ENCODE results near the gene UNC5A.

Gene UNC5A

GRCh38 chr5:176800024-176800423 lies 10.3 kb upstream of the UNC5A start:
- no peak for DNase-seq (ENCODE audit: low spot score)

GRCh38 chr5:176802116-176802784 lies 8.1 kb upstream of the UNC5A start:
- no peak for DNase-seq (ENCODE audit: low spot score)

- DNase-seq (ENCODE audit: low spot score), result no peak
Measured at GRCh38 chr5:176803068-176803942, 7.1 kb upstream of the UNC5A start.

- no peak for DNase-seq (ENCODE audit: low spot score)
Measured at GRCh38 chr5:176803943-176804498, 6.3 kb upstream of the UNC5A start.

GRCh38 chr5:176806137-176806536 lies 4.2 kb upstream of the UNC5A start:
- DNase-seq (ENCODE audit: low spot score), result no peak

GRCh38 chr5:176809544-176810080 lies 747 bp upstream of the UNC5A start:
- no peak for DNase-seq (ENCODE audit: low spot score)

- DNase-seq (ENCODE audit: low spot score), result no peak
Measured at GRCh38 chr5:176810687-176811501, 535 bp downstream of the UNC5A start.

DNA sequence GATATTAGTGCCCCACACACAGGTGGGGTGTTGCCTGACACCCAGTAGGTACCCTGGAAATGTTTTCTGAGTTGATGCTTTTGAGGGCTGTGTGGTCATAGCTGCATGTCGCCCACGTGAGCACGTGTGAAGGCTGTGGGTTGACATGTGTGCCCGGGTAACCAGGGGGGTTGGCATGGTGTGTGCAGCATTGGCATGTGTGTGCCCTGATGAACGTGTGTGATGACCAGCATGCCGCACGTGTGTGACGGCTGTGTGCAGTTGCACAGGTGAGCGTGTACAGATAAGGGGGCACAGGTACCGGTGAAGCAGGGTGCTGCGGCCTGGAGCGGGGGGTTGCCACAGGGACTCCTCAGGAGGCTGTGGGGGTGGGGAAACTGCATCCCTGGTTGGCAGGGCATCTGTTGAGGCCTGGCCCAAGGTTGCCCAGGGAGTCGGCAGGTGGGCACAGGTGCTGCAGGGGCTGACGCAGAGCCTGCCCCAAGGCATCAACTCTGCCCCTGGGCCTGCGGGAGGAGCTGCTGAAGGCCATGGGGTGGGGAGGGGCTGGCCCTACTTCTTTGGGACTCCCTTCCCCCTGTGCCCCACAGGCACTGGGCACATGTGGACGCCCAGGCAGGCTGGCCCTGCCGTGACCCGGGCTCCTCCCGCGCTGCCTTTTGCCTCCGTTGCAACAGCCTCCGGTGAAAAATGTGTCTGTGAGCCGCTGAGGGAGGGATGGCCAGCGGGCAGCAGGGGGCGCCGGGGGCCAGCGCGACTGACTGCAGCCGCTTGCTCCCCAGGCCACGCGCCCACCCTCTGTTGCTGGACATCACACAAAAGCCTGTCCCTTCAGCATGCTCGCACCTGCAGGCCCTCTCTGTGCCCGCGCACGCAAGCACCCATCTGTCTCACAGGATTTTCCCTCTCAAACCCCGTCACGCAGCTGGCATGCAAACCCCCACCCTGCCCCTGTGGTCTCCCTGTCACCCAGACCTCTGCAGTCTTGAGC lies 2.2 kb downstream of the UNC5A start:
- DNase-seq (ENCODE audit: low spot score), result no peak

DNA sequence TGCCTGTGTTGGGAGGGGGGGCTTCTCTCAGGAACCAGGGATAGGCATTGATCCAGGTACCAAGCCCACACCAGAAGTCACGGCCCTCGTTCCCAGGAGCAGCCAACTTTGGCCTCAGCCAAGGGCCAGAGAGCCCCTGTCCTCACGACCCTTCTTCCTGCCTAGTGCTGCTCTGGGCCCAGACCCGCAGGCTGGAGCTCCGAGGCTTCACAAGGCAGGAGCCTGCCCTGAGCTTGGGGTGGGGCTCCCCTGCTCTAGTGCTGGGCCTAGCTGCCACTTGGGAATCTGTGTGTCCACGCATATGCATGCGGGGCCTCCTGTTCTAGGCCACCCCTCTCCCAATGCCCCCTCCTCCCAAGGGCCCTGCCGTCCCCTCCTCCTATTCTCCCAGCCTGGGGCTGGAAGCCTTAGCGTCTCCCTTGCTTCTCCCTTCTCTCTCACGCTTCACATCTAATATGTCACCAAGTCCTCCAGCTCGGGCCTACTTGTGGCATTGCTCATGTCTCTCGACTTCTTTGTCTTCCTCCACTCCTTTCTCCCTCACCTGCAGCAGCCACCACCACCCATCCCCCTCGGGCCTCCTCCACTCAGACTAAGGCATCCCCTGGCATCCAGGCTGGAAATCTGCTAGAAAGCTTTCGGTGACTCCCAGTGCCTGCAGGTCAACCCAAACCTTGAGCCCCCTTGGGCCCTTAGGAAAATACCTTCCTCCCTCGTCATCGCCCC lies 3.4 kb downstream of the UNC5A start:
- DNase-seq (ENCODE audit: low spot score), result no peak

DNA sequence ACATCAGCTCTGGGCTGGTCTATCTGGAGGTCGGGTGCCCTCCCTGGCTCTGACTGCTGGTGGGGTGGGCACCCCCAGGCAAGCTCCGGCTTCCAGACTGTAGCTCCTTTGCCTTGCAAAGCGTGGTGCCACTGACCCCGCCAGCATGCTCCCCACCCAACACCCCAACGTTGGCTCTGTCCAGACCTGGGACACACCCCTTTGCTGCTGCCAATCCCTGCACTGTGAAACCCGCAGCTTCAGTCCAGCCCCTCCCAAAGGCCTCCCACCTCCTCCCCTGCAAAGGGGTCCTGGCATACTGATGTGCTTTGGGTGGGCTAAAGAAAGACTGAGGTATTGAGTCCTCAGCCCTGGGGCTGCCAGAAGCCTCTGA lies 3.9 kb downstream of the UNC5A start:
- DNase-seq (ENCODE audit: low spot score), result no peak

GRCh38 chr5:176814836-176815438 lies 4.6 kb downstream of the UNC5A start:
- DNase-seq (ENCODE audit: low spot score), result no peak

DNA sequence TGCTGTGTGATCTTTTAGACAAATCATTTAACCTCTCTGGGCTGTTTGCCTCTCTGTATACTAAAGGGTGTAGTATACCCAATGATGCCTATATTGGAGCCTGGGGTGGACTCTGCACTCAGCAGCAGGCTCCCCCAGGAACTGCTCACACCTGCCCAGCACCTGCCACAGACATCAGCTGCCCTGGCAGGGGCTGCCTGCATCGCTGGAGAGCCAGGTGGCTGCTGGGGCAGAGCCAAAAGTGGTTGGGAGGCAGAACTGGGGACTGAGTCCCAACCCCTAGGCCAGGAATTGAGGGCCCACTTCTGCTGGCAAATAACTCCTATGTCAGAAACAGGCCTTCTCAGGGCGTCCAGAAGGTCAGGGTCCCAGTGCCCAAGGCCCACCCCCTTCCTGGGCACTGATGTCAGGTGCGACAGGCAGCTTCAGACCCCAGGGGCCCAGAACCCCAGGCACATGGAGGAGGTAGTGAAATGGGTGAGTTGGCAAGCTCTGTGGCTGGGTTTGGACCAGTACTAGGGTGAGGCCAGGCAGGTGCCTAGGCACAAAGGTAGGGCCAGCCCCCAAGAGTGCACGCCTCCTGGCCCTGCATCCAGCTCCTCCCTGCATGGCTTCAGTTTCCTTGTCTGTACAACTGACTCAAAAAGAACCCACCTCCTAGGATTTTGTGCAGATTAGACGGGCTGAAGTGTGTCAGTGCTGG lies 5.8 kb downstream of the UNC5A start:
- DNase-seq (ENCODE audit: low spot score), result no peak

DNA sequence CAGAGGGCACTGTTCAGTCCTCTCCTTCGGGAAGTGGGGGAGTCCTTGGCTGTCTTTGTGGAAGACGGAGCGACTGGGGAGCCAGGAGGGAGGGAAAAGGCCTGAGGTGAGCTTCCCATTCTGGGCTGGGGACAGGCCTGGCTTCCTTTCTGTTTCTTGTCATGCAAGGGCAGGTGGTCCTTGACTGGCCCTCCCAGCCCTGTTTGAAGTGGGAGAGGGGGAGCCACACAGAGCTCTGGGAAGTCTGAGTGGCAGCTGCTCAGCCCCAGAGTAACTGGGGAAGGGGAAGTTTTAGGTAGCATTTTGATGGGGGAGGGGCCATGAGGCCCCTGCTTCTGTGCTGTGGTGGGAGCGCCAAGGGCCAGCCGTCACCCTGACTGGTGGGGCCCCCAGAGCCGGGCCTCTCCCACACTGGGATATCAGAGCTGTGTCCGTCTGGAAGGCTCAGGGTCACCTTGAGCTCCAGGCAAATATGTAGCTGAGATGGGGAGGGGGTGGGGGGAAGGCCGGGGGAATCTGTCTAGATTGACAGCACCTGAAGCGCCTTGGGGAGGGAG lies 6.5 kb downstream of the UNC5A start:
- DNase-seq (ENCODE audit: low spot score), result no peak

DNA sequence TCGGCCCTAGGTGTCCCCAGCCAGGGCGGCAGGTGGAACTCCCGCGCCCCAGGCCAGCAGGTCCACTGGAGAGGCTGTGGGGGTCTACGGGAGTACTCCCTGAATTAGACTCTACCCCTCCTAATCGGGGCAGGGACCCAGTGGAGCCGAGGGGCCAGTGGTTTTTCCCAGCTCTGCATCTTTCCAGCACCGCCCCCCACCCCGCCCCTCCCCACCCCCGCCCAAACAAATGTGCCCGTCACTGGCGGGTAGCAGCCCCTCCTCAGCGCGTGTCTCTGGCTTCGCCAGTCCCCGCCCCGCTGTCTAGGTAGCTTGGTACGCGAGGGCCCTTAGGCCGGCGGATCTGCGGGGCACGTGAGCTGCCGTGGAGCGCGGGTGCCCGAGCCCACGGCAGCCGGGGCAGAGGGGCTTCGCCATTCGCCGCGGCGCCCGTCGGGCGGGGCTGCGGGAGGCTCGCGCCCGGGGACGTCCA lies 7.0 kb downstream of the UNC5A start:
- DNase-seq (ENCODE audit: low spot score), result no peak

DNA sequence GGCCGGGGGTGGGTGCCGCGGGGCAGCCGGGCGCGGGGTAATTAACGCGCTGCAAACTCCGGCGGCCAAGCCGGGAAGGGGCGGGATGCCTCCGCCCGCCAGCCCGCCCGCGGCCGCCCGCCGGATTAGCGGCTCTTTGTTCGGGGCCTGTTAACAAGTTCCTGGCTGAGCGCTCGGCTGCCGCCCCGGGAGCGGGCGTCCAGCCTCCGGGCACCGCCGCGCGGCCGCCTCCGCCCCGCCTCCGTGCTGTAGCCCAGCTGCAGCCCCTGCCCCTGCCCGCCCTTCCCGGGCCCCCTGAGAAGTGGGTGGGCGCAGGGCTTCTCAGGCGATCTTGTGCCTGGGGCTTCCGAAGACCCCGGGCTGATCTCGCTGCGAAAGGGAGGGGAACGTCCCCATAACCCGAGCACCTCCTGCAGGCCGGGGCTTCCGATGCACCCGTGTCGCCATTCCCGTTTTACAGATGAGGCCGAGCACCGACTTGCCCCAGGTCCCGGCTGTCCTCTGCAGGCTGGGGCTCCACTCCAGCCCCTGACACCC lies 7.5 kb downstream of the UNC5A start:
- DNase-seq (ENCODE audit: low spot score), result no peak

DNA sequence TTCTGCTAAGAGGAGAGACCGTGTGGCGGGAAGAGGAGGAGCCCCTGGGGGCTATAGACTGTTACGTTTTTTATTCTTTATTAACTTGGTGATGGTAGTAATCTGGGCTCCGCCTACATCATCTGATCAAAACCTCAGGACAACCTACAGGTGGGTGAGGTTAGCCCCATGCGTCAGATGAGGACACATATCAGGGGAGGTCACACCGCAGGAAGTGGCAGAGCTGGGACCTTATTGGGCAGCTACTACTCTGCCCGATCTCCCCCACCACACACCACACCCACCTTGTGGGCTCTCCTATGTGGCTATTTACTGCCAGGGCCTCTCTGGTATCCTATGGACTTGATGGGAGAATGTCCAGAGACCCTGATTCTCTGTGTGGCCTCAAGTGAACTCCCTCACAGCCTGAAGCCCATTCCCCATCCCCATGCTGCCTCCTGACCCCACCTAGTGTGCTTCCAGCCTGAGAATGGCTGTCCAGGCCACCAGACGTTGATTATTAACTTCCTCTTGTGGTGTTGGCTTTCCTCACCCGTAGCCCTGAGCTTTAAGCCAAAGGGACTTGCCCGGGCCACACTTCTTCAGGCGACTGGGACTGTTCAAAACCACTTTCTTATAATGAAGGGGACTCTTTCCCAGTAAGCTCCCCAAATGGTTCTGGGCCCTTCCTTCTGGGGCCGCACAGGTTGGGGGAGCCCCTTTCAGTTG lies 8.2 kb downstream of the UNC5A start:
- DNase-seq (ENCODE audit: low spot score), result no peak

GRCh38 chr5:176819476-176819875 lies 9.1 kb downstream of the UNC5A start:
- DNase-seq (ENCODE audit: low spot score), result no peak

DNA sequence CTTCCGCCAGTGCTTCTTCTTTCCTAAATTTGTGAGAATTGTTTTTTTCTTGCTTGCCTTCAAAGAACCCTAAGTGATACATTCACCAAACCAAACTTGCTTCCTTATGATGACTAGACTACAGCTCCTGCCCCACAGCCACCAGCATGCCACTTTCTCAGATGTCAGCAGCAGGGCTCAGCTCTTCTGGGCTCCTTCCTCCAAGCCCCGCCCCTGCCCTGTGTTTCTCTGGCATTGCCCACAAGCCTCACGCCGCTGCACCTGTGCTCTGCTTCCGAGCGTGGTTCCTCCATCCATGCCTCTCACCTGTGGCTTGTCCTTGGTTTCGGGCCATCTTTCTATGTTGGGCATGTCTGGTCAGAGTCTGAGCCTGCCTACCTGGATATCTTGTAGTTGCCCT lies 10.6 kb downstream of the UNC5A start:
- no peak for DNase-seq (ENCODE audit: low spot score)

All from left forelimb (tissue), 1 donor.